ENCODE measurements around the gene MEST.

MEST gene

GRCh38 chr7:130486114-130486953 is 5.6 kb upstream of the MEST start:
- H3K27ac ChIP-seq: peak overlapping the region; percentile 82
- TF ChIP-seq CTCF (conservative IDR thresholded peaks at IDR 0.05): peak; percentile 95

- TF ChIP-seq CTCF (conservative IDR thresholded peaks at IDR 0.05): no peak
- H3K27ac ChIP-seq: peak overlapping the region; percentile 82
Measured at GRCh38 chr7:130486954-130487436, 4.9 kb upstream of the MEST start.

- TF ChIP-seq CTCF (conservative IDR thresholded peaks at IDR 0.05): no peak
- H3K27ac ChIP-seq: no peak overlapping the region
Measured at GRCh38 chr7:130488392-130489139, 3.3 kb upstream of the MEST start.

- no peak for TF ChIP-seq CTCF (conservative IDR thresholded peaks at IDR 0.05)
- H3K27ac ChIP-seq: no peak overlapping the region
Measured at GRCh38 chr7:130489140-130489983, 2.5 kb upstream of the MEST start.

- TF ChIP-seq CTCF (conservative IDR thresholded peaks at IDR 0.05): no peak
- no peak overlapping the region for H3K27ac ChIP-seq
Measured at GRCh38 chr7:130490311-130490791, 1.5 kb upstream of the MEST start.

- TF ChIP-seq CTCF (conservative IDR thresholded peaks at IDR 0.05): no peak
- H3K27ac ChIP-seq: no peak overlapping the region
Measured at GRCh38 chr7:130490888-130491804, 739 bp upstream of the MEST start.
